Neuron (in vitro differentiated cells): ENCODE measurements around the gene ZBTB37.
"Not testable (repeated sequence)": the region's sequence is repeated elsewhere in the genome, so short reads cannot be mapped to it uniquely, and the experiment has no call there.

Source experiments
- H2AFZ ChIP-seq: one replicate; pipeline ENCODE4 v1.6.1; 2013; ENCODE audit warnings: low read depth, mild to moderate bottlenecking, inconsistent platforms, low read length, moderate library complexity
- H3K27me3 ChIP-seq: one replicate; pipeline ENCODE4 v1.6.1; 2013; ENCODE audit warnings: low read length; ENCODE audit not compliant: insufficient read depth
- H3K36me3 ChIP-seq: one replicate; pipeline ENCODE4 v1.6.1; 2013; ENCODE audit warnings: low read length; ENCODE audit not compliant: insufficient read depth
- H3K4me1 ChIP-seq: one replicate; pipeline ENCODE4 v1.6.1; 2013; ENCODE audit warnings: low read length; ENCODE audit not compliant: insufficient read depth
- H3K4me3 ChIP-seq: 2 replicates; pipeline ENCODE4 v1.5.1; 2013; ENCODE audit warnings: mild to moderate bottlenecking, low read length, moderate library complexity
- H3K9me3 ChIP-seq: one replicate; pipeline ENCODE4 v1.6.1; 2013; ENCODE audit warnings: low read length

ZBTB37 gene

GRCh38 chr1:173900427-173900826 lies 32.2 kb downstream of the ZBTB37 start:
- H3K4me3 ChIP-seq: no peak overlapping the region
- peaks cover 4% of the 10 kb centered on the region for H3K36me3 ChIP-seq
- H3K9me3 ChIP-seq: no peaks in the 10 kb centered on the region
- H2AFZ ChIP-seq: no peak overlapping the region
- H3K4me1 ChIP-seq: no peaks in the 10 kb centered on the region
- no peaks in the 10 kb centered on the region for H3K27me3 ChIP-seq

GRCh38 chr1:173900992-173901391 lies 32.8 kb downstream of the ZBTB37 start:
- Histone ChIP-seq H3K4me1 (no peaks in the 10 kb centered on the region), H3K36me3 (peaks cover 3% of the 10 kb centered on the region), H2AFZ (no peak overlapping the region), H3K27me3 (no peaks in the 10 kb centered on the region), H3K4me3 (no peak overlapping the region), H3K9me3 (no peaks in the 10 kb centered on the region)

GRCh38 chr1:173903827-173904531 lies 35.8 kb downstream of the ZBTB37 start:
- H3K27me3 ChIP-seq: no peaks in the 10 kb centered on the region
- H3K4me3 ChIP-seq: no peak overlapping the region
- H3K36me3 ChIP-seq: no peaks in the 10 kb centered on the region
- no peaks in the 10 kb centered on the region for H3K9me3 ChIP-seq
- H3K4me1 ChIP-seq: no peaks in the 10 kb centered on the region
- no peak overlapping the region for H2AFZ ChIP-seq

- Histone ChIP-seq H2AFZ (no peak overlapping the region), H3K9me3 (peaks cover 3% of the 10 kb centered on the region), H3K4me3 (no peak overlapping the region), H3K36me3 (no peaks in the 10 kb centered on the region), H3K4me1 (no peaks in the 10 kb centered on the region), H3K27me3 (no peaks in the 10 kb centered on the region)
Observed at GRCh38 chr1:173913111-173913510, 44.9 kb downstream of the ZBTB37 start.

GRCh38 chr1:173914366-173914871 lies 46.2 kb downstream of the ZBTB37 start:
- no peak overlapping the region for H2AFZ ChIP-seq

GRCh38 chr1:173915596-173915995 lies 47.4 kb downstream of the ZBTB37 start:
- Histone ChIP-seq H3K4me3 (no peak overlapping the region), H3K4me1 (no peaks in the 10 kb centered on the region), H3K27me3 (no peaks in the 10 kb centered on the region), H2AFZ (no peak overlapping the region), H3K9me3 (no peaks in the 10 kb centered on the region), H3K36me3 (no peaks in the 10 kb centered on the region)

More at GRCh38 chr1:173914366-173914871, 46.2 kb downstream of the ZBTB37 start:
- no peak overlapping the region for H3K4me3 ChIP-seq
- H3K27me3 ChIP-seq: no peaks in the 10 kb centered on the region
- no peaks in the 10 kb centered on the region for H3K36me3 ChIP-seq
- H3K9me3 ChIP-seq: peaks cover 3% of the 10 kb centered on the region
- no peaks in the 10 kb centered on the region for H3K4me1 ChIP-seq

GRCh38 chr1:173916667-173917066 lies 48.5 kb downstream of the ZBTB37 start:
- H3K4me1 ChIP-seq: no peaks in the 10 kb centered on the region
- H3K4me3 ChIP-seq: no peak overlapping the region
- no peaks in the 10 kb centered on the region for H3K36me3 ChIP-seq
- no peaks in the 10 kb centered on the region for H3K9me3 ChIP-seq
- H2AFZ ChIP-seq: no peak overlapping the region
- H3K27me3 ChIP-seq: no peaks in the 10 kb centered on the region

- H3K36me3 ChIP-seq: no peaks in the 10 kb centered on the region
- H3K27me3 ChIP-seq: no peaks in the 10 kb centered on the region
- no peaks in the 10 kb centered on the region for H3K4me1 ChIP-seq
- H3K9me3 ChIP-seq: no peaks in the 10 kb centered on the region
- no peak within 1 kb of the TSS for H3K4me3 ChIP-seq
- H2AFZ ChIP-seq: no peak within 1 kb of the TSS
Observed at GRCh38 chr1:173917149-173917548, 49.0 kb downstream of the ZBTB37 start, which contains the start of gene SERPINC1. TSS of gene SERPINC1 (minus strand) at chr1:173917327. CDS start at chr1:173917259, 68 bp downstream.

- no peaks in the 10 kb centered on the region for H3K4me1 ChIP-seq
- H3K36me3 ChIP-seq: no peaks in the 10 kb centered on the region
- no peaks in the 10 kb centered on the region for H3K9me3 ChIP-seq
- H3K4me3 ChIP-seq: no peak overlapping the region
- no peak overlapping the region for H2AFZ ChIP-seq
- no peaks in the 10 kb centered on the region for H3K27me3 ChIP-seq
Observed at GRCh38 chr1:173917635-173918493, 49.7 kb downstream of the ZBTB37 start.

GRCh38 chr1:173920861-173921260 lies 52.7 kb downstream of the ZBTB37 start:
- H3K9me3 ChIP-seq: no peaks in the 10 kb centered on the region
- H3K27me3 ChIP-seq: no peaks in the 10 kb centered on the region
- H3K4me3 ChIP-seq: no peak overlapping the region
- H3K36me3 ChIP-seq: no peaks in the 10 kb centered on the region
- no peaks in the 10 kb centered on the region for H3K4me1 ChIP-seq
- no peak overlapping the region for H2AFZ ChIP-seq

- no peak overlapping the region for H3K4me3 ChIP-seq
- no peaks in the 10 kb centered on the region for H3K4me1 ChIP-seq
- H3K36me3 ChIP-seq: peaks cover 4% of the 10 kb centered on the region
- no peaks in the 10 kb centered on the region for H3K9me3 ChIP-seq
- H2AFZ ChIP-seq: no peak overlapping the region
- no peaks in the 10 kb centered on the region for H3K27me3 ChIP-seq
Observed at GRCh38 chr1:173925306-173926242, 57.4 kb downstream of the ZBTB37 start.

- H3K9me3 ChIP-seq, H3K4me1 ChIP-seq, H2AFZ ChIP-seq, H3K4me3 ChIP-seq, H3K27me3 ChIP-seq: not testable (repeated sequence)
- peaks cover 29% of the 10 kb centered on the region for H3K36me3 ChIP-seq
Observed at GRCh38 chr1:173930541-173930940, 62.4 kb downstream of the ZBTB37 start.
